Ascending aorta (tissue), 2 donors: ENCODE results near the gene SLC24A3. TPM values are rescaled to one million over a fixed set of nuclear protein-coding genes. Genes with fewer than 3 reads are reported as not detected.
A peak's percentile ranks its signal among the peaks of the same experiment; 100 is the strongest.

Source experiments
- DNase-seq, 2 donors: peaks; one replicate each; pipeline ENCODE4 v3.0.0-alpha.2; 2019; ENCODE audit warnings: low spot score in 2 of 2
- H3K27ac ChIP-seq, 2 donors: fragments of 200-600 bp; sonication (generic); one replicate each; pipeline ENCODE4 v1.5.1; 2016 to 2017; ENCODE audit warnings: mild to moderate bottlenecking in 1 of 2
- H3K27me3 ChIP-seq: fragments of 200-600 bp; sonication (generic); one replicate; pipeline ENCODE4 v1.5.1; 2017
- H3K36me3 ChIP-seq, 2 donors: fragments of 200-600 bp; sonication (generic); one replicate each; pipeline ENCODE4 v1.5.1; 2016
- H3K4me1 ChIP-seq, 2 donors: fragments of 200-600 bp; sonication (generic); one replicate each; pipeline ENCODE4 v1.5.1; 2016 to 2017; ENCODE audit warnings: mild to moderate bottlenecking in 1 of 2
- H3K4me3 ChIP-seq, 2 donors: fragments of 200-600 bp; sonication (generic); one replicate each; pipeline ENCODE4 v1.5.1; 2016 to 2017; ENCODE audit warnings: mild to moderate bottlenecking in 1 of 2
- H3K9me3 ChIP-seq, 2 donors: fragments of 200-600 bp; sonication (generic); one replicate each; pipeline ENCODE4 v1.5.1; 2016
- intact Hi-C: fragments of 100-400 bp; cut with DNase I; formaldehyde crosslinking; loops from one replicate; pipeline ENCODE4 v1.15.1; 2023
- total RNA-seq: library from RNA; depleted of rRNA; stranded (reverse); fragments of >200 nt; gene quantifications from one replicate; pipeline ENCODE4 v1.1.0, GENCODE V29; 2016
- TF ChIP-seq, protein P1 (sequence below), 3 experiments: fragments of 200-600 bp in 2 of 3; fragments of 450-650 bp in 1 of 3; sonication (generic) in 2 of 3; IDR thresholded peaks; one replicate each; pipeline ENCODE4 v1.5.1; 2016 to 2019; ENCODE audit warnings: antibody characterized with exemption in 3 of 3, mild to moderate bottlenecking in 1 of 3, moderate library complexity in 1 of 3

The SLC24A3 gene
- total RNA-seq, 1 donor from 2014 or later, result 12.9 TPM

- no peak overlapping the region for H3K27ac ChIP-seq
- H3K4me1 ChIP-seq, result peaks cover 0 to under 1% of the 10 kb centered on the region in 2 donors
- TF ChIP-seq, protein P1, sequence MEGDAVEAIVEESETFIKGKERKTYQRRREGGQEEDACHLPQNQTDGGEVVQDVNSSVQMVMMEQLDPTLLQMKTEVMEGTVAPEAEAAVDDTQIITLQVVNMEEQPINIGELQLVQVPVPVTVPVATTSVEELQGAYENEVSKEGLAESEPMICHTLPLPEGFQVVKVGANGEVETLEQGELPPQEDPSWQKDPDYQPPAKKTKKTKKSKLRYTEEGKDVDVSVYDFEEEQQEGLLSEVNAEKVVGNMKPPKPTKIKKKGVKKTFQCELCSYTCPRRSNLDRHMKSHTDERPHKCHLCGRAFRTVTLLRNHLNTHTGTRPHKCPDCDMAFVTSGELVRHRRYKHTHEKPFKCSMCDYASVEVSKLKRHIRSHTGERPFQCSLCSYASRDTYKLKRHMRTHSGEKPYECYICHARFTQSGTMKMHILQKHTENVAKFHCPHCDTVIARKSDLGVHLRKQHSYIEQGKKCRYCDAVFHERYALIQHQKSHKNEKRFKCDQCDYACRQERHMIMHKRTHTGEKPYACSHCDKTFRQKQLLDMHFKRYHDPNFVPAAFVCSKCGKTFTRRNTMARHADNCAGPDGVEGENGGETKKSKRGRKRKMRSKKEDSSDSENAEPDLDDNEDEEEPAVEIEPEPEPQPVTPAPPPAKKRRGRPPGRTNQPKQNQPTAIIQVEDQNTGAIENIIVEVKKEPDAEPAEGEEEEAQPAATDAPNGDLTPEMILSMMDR (IDR thresholded peaks at IDR 0.05), result no peak
- no peak for DNase-seq
- no peaks in the 10 kb centered on the region for H3K27me3 ChIP-seq
- no peaks in the 10 kb centered on the region for H3K36me3 ChIP-seq
- no peak overlapping the region for H3K4me3 ChIP-seq
- no peaks in the 10 kb centered on the region for H3K9me3 ChIP-seq
- intact Hi-C loops, result no loop called here
Observed at GRCh38 chr20:19371112-19371511, 158.7 kb downstream of the SLC24A3 start.

DNA sequence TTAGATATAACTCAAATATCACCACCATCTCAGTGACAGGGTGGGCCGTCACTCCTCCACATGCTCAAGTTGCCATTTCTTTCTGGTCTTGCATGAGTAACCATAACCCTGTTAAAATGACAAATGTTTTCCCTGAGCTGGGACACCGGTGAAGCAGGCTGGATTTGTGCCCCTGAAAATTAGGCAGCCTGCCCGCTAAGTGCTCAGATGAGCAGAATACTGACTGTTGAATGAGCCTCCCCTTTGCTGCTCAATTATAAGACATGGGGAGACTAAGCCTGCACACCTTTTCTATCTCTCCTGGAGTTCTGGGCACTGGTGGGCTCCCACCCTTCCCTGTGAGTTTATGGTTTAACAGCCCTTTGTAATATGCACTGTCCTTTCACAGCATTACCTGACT, 161.8 kb downstream of the SLC24A3 start:
- Histone ChIP-seq H3K4me1 (peaks cover 0 to 7% of the 10 kb centered on the region in 2 donors), H3K27me3 (no peaks in the 10 kb centered on the region), H3K36me3 (no peaks in the 10 kb centered on the region), H3K27ac (no peak overlapping the region), H3K9me3 (no peaks in the 10 kb centered on the region), H3K4me3 (no peak overlapping the region)
- TF ChIP-seq, protein P1 (IDR thresholded peaks at IDR 0.05), result no peak
- no peak for DNase-seq
- intact Hi-C loops, result no loop called here

GRCh38 chr20:19375395-19375794, 163.0 kb downstream of the SLC24A3 start:
- no peaks in the 10 kb centered on the region for H3K27me3 ChIP-seq
- H3K27ac ChIP-seq, result no peak overlapping the region
- peaks cover 0 to 7% of the 10 kb centered on the region in 2 donors for H3K4me1 ChIP-seq
- no peaks in the 10 kb centered on the region for H3K36me3 ChIP-seq
- no peaks in the 10 kb centered on the region for H3K9me3 ChIP-seq
- TF ChIP-seq, protein P1 (IDR thresholded peaks at IDR 0.05), result no peak
- no peak overlapping the region for H3K4me3 ChIP-seq
- intact Hi-C loops, result no loop called here
- no peak for DNase-seq

GRCh38 chr20:19375801-19376200, 163.4 kb downstream of the SLC24A3 start:
- Histone ChIP-seq H3K9me3 (no peaks in the 10 kb centered on the region), H3K27ac (no peak overlapping the region), H3K36me3 (no peaks in the 10 kb centered on the region), H3K27me3 (no peaks in the 10 kb centered on the region), H3K4me3 (peak overlapping the region in 1 of 2 donors; percentile 47), H3K4me1 (peaks cover 0 to 7% of the 10 kb centered on the region in 2 donors)
- TF ChIP-seq, protein P1 (IDR thresholded peaks at IDR 0.05), result no peak
- no peak for DNase-seq
- intact Hi-C loops, result no loop called here

DNA sequence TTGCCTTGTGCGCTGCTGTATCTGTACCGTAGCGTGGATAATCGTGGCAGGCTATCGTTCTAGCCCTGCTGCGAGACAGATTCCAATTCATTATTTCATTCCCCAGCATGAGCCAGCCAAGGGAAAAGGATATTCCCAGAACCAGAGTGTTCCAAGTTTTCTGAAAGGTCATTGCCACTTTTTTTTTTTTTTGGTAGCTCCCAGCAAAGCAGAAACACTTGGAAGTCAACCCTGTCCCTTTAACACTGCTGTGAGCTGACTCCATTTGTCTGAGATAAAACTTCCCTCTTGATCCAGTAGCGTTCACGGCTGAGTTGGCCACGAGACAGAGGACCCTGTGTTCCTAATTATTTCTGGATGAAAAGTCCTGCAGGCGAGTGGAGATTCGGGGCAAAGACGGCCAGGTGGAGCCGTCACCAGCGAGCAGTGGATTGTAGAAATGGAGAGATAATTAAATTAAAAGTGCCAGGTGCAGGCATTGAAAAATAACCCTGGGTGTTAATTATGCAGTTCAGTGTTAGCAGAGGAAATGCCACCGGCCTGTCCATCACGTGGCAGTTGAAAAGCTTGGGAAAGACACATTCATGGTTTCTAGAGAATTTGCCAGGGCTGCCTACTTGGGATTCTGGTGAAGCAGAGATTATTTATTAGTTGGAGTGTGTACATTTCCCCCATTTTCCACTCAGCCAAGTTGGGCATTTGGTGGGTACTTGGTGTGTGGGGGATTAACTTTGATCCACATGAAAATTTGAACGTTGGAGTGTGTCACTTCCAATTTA, 164.2 kb downstream of the SLC24A3 start:
- intact Hi-C loops, result no loop called here
- H3K4me1 ChIP-seq, result peaks cover 0 to 7% of the 10 kb centered on the region in 2 donors
- H3K27ac ChIP-seq, result peak overlapping the region; percentile 17 to 21
- DNase-seq, result no peak
- H3K36me3 ChIP-seq, result no peaks in the 10 kb centered on the region
- no peaks in the 10 kb centered on the region for H3K9me3 ChIP-seq
- TF ChIP-seq, protein P1 (IDR thresholded peaks at IDR 0.05), result no peak
- no peaks in the 10 kb centered on the region for H3K27me3 ChIP-seq
- H3K4me3 ChIP-seq, result peak overlapping the region in 1 of 2 donors; percentile 47
